Right atrium auricular region (tissue), 2 donors: ENCODE measurements around the gene NRXN3. TPM values are rescaled to one million over a fixed set of nuclear protein-coding genes. Genes with fewer than 3 reads are reported as not detected.

Source experiments
- DNase-seq: peaks from one replicate; pipeline ENCODE4 v3.0.0-alpha.2; 2019; ENCODE audit warnings: low spot score
- H3K27ac ChIP-seq, 2 donors: fragments of 200-600 bp; sonication (generic); 1 replicate in 1 of 2; 2 replicates in 1 of 2; pipeline ENCODE4 v1.5.1; 2016 to 2019
- H3K27me3 ChIP-seq, 2 donors: fragments of 200-600 bp; sonication (generic); one replicate each; pipeline versions ENCODE4 v1.5.1 to v1.6.0; 2017 to 2019
- H3K36me3 ChIP-seq: fragments of 200-600 bp; sonication (generic); one replicate; pipeline ENCODE4 v1.5.1; 2016
- H3K4me1 ChIP-seq, 2 donors: fragments of 200-600 bp; sonication (generic); one replicate each; pipeline versions ENCODE4 v1.5.1 to v1.6.0; 2017 to 2019
- H3K4me3 ChIP-seq, 2 donors: fragments of 200-600 bp; sonication (generic); 1 replicate in 1 of 2; 2 replicates in 1 of 2; pipeline ENCODE4 v1.5.1; 2017 to 2019; ENCODE audit warnings: mild to moderate bottlenecking in 1 of 2, moderate library complexity in 1 of 2
- H3K9me3 ChIP-seq, 2 donors: fragments of 200-600 bp; sonication (generic); one replicate each; pipeline ENCODE4 v1.5.1; 2019
- total RNA-seq, 2 donors: library from RNA; depleted of rRNA; stranded (reverse); fragments of >200 nt; gene quantifications; one replicate each; pipeline ENCODE4 v1.1.0, GENCODE V29; 2016
- TF ChIP-seq, protein P1 (sequence below), 2 donors: fragments of 200-600 bp; sonication (generic); IDR thresholded peaks; one replicate each; pipeline ENCODE4 v1.5.1; 2019; ENCODE audit warnings: antibody characterized with exemption in 2 of 2

Gene NRXN3
- total RNA-seq, 2 donors from 2014 or later: 2.0 to 2.3 TPM

- TF ChIP-seq, protein P1, sequence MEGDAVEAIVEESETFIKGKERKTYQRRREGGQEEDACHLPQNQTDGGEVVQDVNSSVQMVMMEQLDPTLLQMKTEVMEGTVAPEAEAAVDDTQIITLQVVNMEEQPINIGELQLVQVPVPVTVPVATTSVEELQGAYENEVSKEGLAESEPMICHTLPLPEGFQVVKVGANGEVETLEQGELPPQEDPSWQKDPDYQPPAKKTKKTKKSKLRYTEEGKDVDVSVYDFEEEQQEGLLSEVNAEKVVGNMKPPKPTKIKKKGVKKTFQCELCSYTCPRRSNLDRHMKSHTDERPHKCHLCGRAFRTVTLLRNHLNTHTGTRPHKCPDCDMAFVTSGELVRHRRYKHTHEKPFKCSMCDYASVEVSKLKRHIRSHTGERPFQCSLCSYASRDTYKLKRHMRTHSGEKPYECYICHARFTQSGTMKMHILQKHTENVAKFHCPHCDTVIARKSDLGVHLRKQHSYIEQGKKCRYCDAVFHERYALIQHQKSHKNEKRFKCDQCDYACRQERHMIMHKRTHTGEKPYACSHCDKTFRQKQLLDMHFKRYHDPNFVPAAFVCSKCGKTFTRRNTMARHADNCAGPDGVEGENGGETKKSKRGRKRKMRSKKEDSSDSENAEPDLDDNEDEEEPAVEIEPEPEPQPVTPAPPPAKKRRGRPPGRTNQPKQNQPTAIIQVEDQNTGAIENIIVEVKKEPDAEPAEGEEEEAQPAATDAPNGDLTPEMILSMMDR (IDR thresholded peaks at IDR 0.05): no peak
- H3K4me1 ChIP-seq: no peaks in the 10 kb centered on the region
- no peak overlapping the region for H3K27ac ChIP-seq
- H3K9me3 ChIP-seq: no peaks in the 10 kb centered on the region
- no peaks in the 10 kb centered on the region for H3K36me3 ChIP-seq
- no peak for DNase-seq
- H3K4me3 ChIP-seq: no peak overlapping the region
- H3K27me3 ChIP-seq: no peaks in the 10 kb centered on the region
Measured at GRCh38 chr14:78713716-78714115, 543.5 kb downstream of the NRXN3 start.

DNA sequence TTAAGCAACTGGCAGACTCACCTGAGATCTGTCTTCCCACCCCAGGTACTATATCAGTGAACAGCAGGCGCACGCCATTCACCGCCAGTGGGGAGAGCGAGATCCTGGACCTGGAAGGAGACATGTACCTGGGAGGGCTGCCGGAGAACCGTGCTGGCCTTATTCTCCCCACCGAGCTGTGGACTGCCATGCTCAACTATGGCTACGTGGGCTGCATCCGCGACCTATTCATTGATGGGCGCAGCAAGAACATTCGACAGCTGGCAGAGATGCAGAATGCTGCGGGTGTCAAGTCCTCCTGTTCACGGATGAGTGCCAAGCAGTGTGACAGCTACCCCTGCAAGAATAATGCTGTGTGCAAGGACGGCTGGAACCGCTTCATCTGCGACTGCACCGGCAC, 544.5 kb downstream of the NRXN3 start:
- TF ChIP-seq, protein P1 (IDR thresholded peaks at IDR 0.05): no peak
- DNase-seq: no peak
- Histone ChIP-seq H3K9me3 (no peaks in the 10 kb centered on the region), H3K27ac (no peak overlapping the region), H3K4me3 (no peak overlapping the region), H3K27me3 (no peaks in the 10 kb centered on the region), H3K4me1 (no peaks in the 10 kb centered on the region), H3K36me3 (no peaks in the 10 kb centered on the region)

GRCh38 chr14:78721756-78722480, 551.7 kb downstream of the NRXN3 start:
- Histone ChIP-seq H3K9me3 (no peaks in the 10 kb centered on the region), H3K27me3 (no peaks in the 10 kb centered on the region), H3K36me3 (no peaks in the 10 kb centered on the region), H3K27ac (no peak overlapping the region), H3K4me1 (no peaks in the 10 kb centered on the region), H3K4me3 (no peak overlapping the region)
- DNase-seq: no peak
- TF ChIP-seq, protein P1 (IDR thresholded peaks at IDR 0.05): no peak

GRCh38 chr14:78725086-78725485, 554.9 kb downstream of the NRXN3 start:
- Histone ChIP-seq H3K27ac (no peak overlapping the region), H3K4me1 (no peaks in the 10 kb centered on the region), H3K36me3 (no peaks in the 10 kb centered on the region), H3K4me3 (no peak overlapping the region), H3K27me3 (no peaks in the 10 kb centered on the region), H3K9me3 (no peaks in the 10 kb centered on the region)
- TF ChIP-seq, protein P1 (IDR thresholded peaks at IDR 0.05): no peak
- no peak for DNase-seq

- TF ChIP-seq, protein P1 (IDR thresholded peaks at IDR 0.05): no peak
- Histone ChIP-seq H3K36me3 (no peaks in the 10 kb centered on the region), H3K4me1 (no peaks in the 10 kb centered on the region), H3K9me3 (no peaks in the 10 kb centered on the region), H3K4me3 (no peak overlapping the region), H3K27ac (no peak overlapping the region), H3K27me3 (no peaks in the 10 kb centered on the region)
- no peak for DNase-seq
Measured at GRCh38 chr14:78737116-78737515, 566.9 kb downstream of the NRXN3 start.

- Histone ChIP-seq H3K27me3 (no peaks in the 10 kb centered on the region), H3K36me3 (no peaks in the 10 kb centered on the region), H3K4me1 (no peaks in the 10 kb centered on the region), H3K9me3 (no peaks in the 10 kb centered on the region), H3K4me3 (no peak overlapping the region), H3K27ac (no peak overlapping the region)
- TF ChIP-seq, protein P1 (IDR thresholded peaks at IDR 0.05): no peak
- DNase-seq: no peak
Measured at GRCh38 chr14:78737601-78738000, 567.4 kb downstream of the NRXN3 start.
